AG10803 (cell line): ENCODE measurements around the gene LIN37.

Experiments
- DNase-seq: peaks from one replicate; pipeline ENCODE4 v3.0.0; 2010; ENCODE audit warnings: low read depth
- H3K4me3 ChIP-seq: 2 replicates; pipeline ENCODE4 v1.5.1; 2011; ENCODE audit warnings: mild to moderate bottlenecking, low read length, control low read depth
- CTCF ChIP-seq: conservative IDR thresholded peaks from 2 replicates; pipeline ENCODE4 v1.5.1; 2011; ENCODE audit warnings: mild to moderate bottlenecking, low read length, control low read depth, inconsistent platforms

The LIN37 gene

DNA sequence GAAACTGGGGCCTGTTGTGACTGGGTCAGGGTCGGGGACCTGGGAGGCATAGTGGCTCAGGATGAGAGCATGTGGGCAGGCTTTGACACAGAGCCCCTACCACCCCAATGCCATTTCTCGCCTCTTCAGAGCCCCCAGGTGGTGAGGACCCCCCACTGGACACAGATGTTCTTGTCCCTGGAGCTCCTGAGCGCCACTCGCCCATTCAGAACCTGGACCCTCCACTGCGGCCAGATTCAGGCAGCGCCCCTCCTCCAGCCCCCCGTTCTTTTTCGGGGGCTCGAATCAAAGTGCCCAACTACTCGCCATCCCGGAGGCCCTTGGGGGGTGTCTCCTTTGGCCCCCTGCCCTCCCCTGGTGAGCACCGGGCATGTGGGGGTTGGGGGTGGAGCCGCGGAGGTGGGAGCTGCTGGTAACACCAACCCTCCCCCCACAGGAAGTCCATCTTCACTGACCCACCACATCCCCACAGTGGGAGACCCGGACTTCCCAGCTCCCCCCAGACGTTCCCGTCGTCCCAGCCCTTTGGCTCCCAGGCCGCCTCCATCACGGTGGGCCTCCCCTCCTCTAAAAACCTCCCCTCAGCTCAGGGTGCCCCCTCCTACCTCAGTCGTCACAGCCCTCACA is 16.5 kb upstream of the LIN37 start:
- TF ChIP-seq CTCF: no peak
- no peak overlapping the region for H3K4me3 ChIP-seq
- no peak for DNase-seq

DNA sequence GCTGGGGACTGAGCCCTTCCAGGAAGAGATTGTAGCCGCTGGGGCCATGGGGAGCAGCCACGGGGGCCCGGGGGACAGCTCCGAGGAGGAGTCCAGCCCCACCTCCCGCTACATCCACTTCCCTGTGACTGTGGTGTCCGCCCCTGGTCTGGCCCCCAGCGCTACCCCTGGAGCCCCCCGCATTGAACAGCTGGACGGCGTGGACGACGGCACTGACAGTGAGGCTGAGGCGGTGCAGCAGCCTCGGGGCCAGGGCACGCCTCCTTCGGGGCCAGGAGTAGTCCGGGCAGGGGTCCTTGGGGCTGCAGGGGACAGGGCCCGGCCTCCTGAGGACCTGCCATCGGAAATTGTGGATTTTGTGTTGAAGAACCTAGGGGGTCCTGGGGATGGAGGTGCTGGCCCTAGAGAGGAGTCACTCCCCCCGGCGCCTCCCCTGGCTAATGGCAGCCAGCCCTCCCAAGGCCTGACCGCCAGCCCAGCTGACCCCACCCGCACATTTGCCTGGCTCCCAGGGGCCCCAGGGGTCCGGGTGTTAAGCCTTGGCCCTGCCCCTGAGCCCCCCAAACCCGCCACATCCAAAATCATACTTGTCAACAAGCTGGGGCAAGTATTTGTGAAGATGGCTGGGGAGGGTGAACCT is 15.7 kb upstream of the LIN37 start:
- H3K4me3 ChIP-seq: no peak overlapping the region
- no peak for DNase-seq
- no peak for TF ChIP-seq CTCF

GRCh38 chr19:35733180-35734125 is 14.9 kb upstream of the LIN37 start:
- TF ChIP-seq CTCF: no peak
- no peak for DNase-seq
- no peak overlapping the region for H3K4me3 ChIP-seq

- no peak overlapping the region for H3K4me3 ChIP-seq
- TF ChIP-seq CTCF: no peak
- no peak for DNase-seq
These were observed 14.1 kb upstream of the LIN37 start for GRCh38 chr19:35734273-35734672.

DNA sequence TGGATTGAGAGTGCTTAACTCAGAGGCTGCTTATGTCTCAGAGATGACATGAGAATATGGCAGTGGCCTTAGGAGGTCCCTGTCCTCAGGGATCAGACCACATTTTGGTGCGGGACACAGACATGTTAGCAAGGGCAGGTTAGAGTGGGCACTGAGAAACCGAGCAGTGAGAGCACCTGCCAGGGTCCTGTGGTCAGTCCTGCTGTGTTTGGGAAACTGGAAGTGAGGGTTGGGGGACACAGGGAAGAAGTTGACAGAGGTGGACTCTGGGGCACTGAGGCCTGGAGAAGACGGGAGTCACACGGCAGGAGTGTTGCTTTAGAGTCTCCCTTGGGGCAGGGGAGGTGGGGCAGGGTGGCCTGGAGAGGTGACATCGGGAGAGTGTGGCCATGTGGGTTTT is 13.5 kb upstream of the LIN37 start:
- TF ChIP-seq CTCF: no peak
- no peak overlapping the region for H3K4me3 ChIP-seq
- DNase-seq: no peak

DNA sequence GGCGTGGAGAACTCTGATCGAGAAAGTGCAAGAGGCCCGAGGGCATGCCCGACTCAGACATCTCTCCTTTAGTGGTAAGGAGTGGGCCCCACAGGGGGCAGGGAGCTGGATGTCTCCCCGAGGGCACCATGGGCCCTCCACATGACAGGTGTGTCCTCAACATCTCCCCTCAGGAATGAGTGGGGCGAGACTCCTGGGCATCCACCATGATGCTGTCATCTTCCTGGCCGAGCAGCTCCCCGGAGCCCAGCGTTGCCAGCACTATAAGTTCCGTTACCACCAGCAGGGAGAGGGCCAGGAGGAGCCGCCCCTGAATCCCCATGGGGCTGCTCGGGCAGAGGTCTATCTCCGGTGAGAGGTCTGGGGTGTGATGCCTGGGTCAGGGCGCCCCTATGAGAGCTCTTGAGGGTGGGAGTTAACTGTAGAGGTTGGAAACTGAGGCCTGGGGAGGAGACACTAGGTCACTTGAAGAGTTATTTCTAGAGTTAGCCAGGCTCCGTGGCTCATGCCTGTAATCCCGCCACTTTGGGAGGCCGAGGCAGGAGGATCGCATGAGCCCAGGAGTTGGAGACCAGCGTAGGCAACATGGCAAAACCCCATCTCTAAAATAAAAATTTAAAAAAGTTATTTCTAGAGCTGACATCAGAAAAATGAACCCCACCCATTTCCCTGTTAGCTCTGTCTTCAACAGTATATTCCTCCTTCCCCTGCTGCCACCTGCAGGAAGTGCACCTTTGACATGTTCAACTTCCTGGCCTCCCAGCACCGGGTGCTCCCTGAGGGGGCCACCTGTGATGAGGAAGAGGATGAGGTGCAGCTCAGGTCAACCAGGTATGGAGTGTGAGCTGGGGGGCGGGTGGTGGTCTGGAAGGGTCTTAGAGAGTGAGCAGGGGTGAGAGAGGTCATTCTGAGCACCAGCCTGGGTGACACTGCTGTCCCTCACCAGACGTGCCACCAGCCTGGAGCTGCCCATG is 11.2 kb upstream of the LIN37 start:
- no peak overlapping the region for H3K4me3 ChIP-seq
- TF ChIP-seq CTCF: no peak; the same call in 1 of the 2 replicates
- no peak for DNase-seq
